Fibroblast of upper back skin (primary cell): Measurements from ENCODE around the gene FYB1.

Experiments used
- DNase-seq: peaks from one replicate; pipeline ENCODE4 v3.0.0-alpha.2; 2013

The FYB1 gene

GRCh38 chr5:39158127-39158593, 61.2 kb downstream of the FYB1 start:
- DNase-seq: no peak

DNA sequence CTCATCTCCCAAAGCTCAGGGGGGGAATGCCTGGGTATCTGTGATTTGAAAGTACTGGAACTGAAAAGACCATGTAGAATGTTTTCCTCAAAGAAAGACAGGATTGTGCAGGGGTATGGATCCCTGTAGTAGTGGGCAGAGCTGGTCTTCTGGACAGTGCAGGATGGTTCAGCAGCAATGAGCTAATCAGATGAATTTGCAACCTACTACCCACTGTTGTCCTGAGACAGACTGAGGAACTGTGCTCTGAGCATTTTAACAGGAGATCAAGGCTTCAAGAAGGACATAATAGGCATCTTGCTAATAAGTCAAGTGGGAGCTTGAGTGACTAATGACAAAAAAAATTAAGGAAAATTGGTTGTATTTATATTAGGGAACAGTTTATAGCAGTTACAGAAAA, 61.7 kb downstream of the FYB1 start:
- no peak for DNase-seq

- DNase-seq: no peak
Observed at GRCh38 chr5:39156082-39156481, 63.3 kb downstream of the FYB1 start.

GRCh38 chr5:39151745-39152144, 67.6 kb downstream of the FYB1 start:
- no peak for DNase-seq

DNA sequence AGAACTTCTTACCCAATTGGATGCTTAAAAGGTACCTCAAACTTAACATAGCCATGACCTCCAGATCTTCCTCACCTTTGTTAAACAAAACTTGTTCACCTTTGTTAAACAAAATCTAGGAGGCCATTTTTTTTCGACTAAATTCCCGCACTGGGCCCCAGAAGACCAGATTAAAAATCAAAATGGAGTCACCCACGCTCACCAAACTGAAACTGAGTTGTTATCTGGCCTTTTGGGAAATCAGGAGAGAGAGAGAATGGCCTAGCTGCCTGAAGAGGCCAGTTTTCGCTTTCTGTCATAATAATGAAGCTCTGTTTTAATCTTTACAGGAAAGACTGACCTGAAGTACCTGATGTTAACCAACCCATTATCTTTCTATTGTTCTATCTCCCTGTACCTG, 69.4 kb downstream of the FYB1 start:
- no peak for DNase-seq

DNA sequence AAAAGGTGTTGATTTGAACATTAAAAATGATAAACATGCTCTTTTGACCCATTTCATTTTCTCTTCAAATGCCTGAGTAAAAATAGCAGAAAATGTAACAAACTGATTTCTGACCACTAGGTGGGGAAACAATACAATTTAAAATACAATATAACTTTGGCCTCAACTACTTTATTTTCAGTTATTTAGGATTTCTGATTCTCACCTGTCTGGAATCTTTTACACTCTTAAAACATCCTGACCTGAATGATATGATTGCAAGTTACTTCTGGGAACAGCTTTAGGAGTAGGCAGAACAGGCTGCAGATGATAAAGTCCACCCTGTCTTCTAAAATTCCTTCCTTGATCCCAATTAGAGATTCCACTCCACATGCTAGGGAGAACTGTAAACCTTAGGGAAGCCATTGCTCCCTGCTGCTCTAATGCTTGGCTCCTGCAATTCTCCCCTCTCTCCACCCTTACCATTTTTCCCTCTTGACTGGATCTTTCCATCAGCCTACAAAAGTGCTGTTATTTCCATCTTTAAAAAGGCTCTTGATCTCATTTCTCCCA, 70.3 kb downstream of the FYB1 start:
- peak; percentile 40 for DNase-seq

DNA sequence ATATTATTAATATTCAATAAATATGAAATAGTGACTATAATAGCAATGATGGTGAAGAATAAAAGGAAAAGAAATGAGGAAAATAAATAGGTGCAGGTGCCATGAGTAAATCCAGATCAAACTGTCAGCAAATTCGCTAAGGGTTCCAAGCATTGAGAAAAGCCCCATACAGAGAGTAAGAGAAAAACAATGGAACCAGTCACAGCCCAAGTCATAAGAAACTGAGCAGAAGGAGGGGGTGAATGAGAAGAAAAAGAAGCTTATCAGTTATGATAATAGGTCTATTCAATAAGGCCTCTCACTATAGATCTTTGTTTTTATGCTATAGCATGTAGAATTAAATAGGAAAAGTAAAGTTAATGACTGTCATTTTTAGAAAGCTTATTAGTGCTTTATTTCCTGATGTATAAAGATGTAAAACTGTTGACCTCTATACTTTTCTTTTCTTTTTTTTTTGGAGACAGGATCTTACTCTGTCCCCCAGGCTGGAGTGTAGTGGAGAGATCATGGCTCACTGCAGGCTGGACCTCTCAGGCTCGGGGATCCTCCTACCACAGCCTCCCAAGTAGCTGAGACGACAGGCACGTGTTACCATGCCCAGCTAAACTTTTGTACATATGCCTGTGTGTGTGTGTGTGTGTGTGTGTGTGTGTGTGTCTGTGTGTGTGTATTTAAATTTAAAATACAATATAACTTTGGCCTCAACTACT, 72.4 kb downstream of the FYB1 start:
- DNase-seq: no peak

GRCh38 chr5:39143151-39143860, 76.1 kb downstream of the FYB1 start:
- no peak for DNase-seq

DNA sequence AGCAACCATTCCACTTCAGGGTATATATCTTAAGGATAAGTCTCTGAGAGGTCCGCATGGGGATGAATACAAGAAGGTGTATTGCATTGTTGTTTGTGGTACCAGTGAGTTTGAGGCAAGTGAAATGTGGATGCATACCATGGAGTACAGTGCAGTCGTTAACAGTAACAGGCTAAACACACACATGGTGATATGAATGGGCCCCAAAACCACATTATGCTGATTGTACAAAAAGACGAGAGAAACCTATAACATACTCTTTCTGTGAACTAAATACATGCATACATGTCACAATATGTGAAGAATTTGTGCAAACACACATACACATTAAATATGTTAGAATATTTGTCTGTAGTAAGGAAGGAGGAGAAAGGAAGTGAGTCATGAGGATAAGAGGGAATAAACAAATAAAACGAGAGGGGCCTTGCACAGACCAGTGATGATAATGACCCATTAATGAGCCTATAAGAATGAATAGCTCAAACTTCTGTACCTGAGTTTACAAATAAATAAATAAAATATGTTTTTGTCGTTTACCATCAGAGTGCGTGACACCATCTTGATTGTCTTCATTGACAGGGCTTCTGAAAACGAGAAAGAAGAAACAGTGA, 78.7 kb downstream of the FYB1 start:
- no peak for DNase-seq

GRCh38 chr5:39138892-39139291, 80.5 kb downstream of the FYB1 start:
- peak; percentile 72 for DNase-seq

DNA sequence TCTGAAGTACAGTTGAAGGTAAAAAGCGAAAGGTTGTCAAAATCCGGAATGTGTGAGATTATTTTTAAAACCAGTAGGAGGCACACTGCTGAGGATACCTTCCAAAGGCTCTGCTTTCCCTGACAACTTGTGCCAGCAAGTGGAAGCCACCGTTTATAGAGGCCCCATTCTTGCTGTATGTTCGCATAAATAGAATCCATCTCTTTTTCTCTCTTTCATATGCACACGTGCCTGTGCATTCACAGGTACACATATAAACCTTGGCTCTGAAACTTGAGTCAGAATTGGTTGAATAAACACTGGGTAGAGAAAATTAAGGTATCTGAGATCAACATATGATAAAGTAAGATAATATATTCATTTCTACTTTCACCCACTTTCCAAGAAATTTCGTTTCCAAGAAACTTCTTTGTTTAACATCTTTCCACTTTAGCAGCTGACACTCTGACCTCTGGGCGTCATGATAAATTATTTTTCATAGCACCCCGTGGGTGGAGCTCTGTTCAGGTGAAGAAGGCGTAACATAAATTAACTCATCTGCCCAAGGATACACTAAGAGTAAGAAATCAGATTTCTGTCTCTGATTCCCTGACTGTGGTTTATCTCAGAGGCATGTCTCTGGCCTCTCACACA, 81.4 kb downstream of the FYB1 start:
- DNase-seq: no peak

GRCh38 chr5:39137391-39137790, 82.0 kb downstream of the FYB1 start:
- DNase-seq: no peak

GRCh38 chr5:39132792-39133191, 86.6 kb downstream of the FYB1 start:
- no peak for DNase-seq

- no peak for DNase-seq
Observed at GRCh38 chr5:39132128-39132447, 87.3 kb downstream of the FYB1 start.

DNA sequence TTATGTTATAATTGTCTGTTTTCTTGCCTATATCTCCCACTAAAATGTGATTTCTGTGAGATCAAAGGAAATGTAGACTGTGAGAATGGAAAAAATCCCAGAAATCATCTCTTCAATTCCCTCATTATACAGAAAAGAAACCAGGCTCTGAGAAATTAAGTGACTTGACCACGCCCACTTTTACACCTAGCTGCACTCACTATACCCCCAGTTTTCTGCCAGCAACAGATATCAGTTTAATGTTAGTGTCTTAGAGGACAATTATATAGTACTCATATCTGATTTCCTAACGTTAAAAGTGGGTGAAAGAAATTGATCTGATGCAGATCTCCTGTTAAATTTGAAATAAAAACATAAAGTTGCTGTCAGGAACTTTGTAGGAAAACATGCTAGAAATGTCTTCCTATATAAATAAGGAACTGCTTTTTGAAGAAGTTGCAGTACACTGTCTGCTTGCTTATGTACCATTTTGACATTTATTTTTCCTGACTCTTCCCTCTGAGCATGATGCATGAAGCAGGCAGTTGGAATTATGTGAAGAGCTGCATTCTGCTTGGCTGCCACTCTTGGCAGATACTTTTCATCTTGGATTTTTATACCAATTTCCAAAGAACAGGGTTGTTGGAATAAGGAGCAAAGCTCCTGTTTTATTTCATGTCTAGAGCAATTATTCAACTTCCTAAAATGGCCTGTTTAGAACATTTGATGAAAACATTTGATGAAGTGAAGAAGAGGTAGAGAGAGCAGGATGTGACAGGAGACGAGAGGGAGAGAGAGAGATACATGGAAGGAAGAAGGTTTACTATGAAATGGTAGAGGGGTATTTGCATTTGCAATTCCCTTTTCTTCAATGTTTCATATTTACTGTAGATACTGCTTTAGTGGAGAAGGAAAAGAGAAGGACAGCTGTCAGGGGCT, 87.9 kb downstream of the FYB1 start:
- DNase-seq: no peak

DNA sequence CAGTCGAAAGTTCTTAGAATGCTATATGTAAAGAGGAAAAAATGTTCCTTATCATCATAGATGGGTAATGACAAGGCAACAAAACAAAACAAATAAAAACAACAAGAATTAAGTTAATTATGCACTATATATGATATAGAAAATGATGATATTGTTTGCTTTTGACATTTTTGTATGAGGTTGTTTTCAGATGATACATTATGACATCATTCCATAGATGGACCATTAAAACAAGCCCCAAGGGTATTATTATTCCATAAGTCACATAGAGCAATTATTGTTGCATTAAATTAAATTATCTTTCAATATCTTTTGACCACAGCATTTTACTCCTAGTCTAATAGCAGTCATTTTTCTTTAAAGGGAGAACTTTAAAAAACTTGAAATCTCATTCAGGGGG, 88.6 kb downstream of the FYB1 start:
- DNase-seq: no peak

GRCh38 chr5:39121922-39122321, 97.4 kb downstream of the FYB1 start:
- no peak for DNase-seq

DNA sequence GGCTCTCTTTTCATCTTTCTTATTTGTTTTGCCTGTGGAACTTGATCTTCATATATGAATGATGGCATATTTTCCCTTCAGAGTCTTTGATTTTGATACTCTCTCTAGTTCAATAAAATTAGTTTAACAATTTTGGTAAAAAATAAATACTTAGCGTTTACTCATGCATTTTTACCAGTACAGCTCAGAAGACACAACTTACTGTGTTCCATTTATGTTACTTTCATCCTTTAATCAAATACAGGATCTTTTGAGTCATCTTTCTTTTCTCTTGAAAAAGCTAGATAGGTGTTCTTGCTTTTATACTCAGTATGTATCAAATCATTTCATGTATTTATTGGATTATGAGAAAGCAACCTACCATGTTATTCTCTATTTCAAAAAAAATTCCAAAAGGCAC, 98.0 kb downstream of the FYB1 start:
- DNase-seq: no peak

DNA sequence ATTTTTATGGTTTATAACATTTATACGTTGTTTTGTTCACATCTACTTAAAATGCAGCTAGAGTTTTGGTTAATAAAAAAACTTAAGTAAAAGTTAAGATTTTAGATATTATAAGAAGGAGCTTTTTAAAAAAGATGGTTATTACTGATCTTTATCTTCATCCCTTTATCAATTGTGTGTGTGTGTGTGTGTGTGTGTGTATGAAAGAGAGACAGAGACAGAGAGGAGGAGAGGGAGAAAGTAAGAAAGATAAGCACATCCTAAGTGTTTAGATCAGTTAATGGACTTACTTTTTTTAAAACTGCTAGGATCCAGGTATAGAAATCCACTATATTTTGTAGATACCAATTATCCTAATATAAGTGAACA, 99.3 kb downstream of the FYB1 start:
- no peak for DNase-seq

DNA sequence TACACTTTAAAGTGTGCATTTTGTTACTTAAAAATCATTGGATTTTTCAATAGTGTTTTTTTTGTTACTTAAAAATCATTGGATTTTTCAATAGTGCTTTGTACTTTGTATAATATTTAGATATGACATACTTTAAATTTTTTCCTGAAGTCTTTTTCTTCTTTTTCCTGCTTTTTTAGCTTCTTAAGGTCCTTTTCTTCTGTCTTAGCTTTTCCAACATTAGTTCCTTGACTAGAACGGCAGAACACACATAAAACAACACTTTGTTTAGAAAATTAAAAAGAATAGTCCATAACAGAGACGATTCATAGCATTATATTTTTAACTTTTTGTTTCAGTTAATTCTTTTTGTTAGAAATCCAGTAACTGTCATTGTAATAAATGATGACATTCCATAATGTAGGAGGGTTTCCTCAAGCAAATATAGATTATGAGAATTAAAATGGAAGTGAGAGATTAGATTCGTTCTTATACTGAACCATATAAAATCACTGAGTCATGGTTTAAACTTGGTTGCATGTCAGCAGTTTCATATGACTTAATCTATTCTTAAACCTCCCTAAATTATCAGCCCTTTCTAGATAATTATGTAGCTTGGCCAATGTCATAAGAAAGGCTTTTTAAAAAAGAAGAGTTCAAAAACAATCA, 99.8 kb downstream of the FYB1 start:
- peak; percentile 10 for DNase-seq

DNA sequence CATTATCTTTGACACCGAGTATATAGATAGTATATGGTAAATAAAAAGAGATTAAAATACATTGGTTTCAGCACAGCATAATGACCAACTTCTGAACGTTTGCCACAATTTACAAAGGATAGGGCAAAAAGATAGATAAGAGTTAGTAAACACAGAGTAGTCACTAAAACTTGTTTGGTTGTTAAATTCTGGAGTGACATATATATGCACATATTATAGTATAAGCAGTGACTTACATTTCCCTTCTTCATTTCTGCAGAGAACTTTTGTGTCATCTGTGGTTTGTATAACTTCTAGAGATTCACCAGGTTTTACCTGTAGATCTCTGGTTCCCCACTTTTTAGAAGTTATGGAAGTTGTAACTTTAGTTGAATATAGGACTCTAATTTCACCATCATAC, 100.7 kb downstream of the FYB1 start:
- DNase-seq: no peak

- peak; percentile 17 for DNase-seq
Observed at GRCh38 chr5:39117401-39117800, 102.0 kb downstream of the FYB1 start.
